ENCODE results near the gene FAM221A. TPM values are rescaled to one million over a fixed set of nuclear protein-coding genes. Genes with fewer than 3 reads are reported as not detected.

Gene FAM221A
- polyA plus RNA-seq, 1 donor from 2014 or later = 11.3 TPM

- Histone ChIP-seq H3K9me2 (ENCODE audit: insufficient read depth, low read length) (no peaks in the 10 kb centered on the region), H3K27me3 (ENCODE audit: insufficient read depth, low read depth, low read length) (no peaks in the 10 kb centered on the region), H3K9me3 (ENCODE audit: low read length) (peaks cover 4% of the 10 kb centered on the region), H3K36me3 (ENCODE audit: insufficient read depth, low read length) (no peaks in the 10 kb centered on the region), H3K27ac (ENCODE audit: low read length) (no peak overlapping the region), H3K4me2 (ENCODE audit: low read length) (no peak overlapping the region), H4K20me1 (ENCODE audit: insufficient read depth) (no peaks in the 10 kb centered on the region), H2AFZ (ENCODE audit: low read depth, low read length) (no peak overlapping the region), H3K9ac (ENCODE audit: low read length) (no peak overlapping the region), H3F3A (ENCODE audit: insufficient read depth, low read length, poor library complexity, severe bottlenecking) (no peaks in the 10 kb centered on the region), H3K4me3 (ENCODE audit: low read length) (no peak overlapping the region), H3K79me2 (replicated peaks; ENCODE audit: insufficient read depth, low read length) (no peaks in the 10 kb centered on the region)
- TF ChIP-seq RAD21 (conservative IDR thresholded peaks at IDR 0.05) (no peak), POLR2AphosphoS5 (IDR thresholded peaks at IDR 0.05) (no peak), SMC3 (conservative IDR thresholded peaks at IDR 0.05; ENCODE audit: poor library complexity) (no peak), TAF1 (IDR thresholded peaks at IDR 0.05; ENCODE audit: low read depth) (no peak), EP300 (conservative IDR thresholded peaks at IDR 0.05; ENCODE audit: poor library complexity, severe bottlenecking) (no peak), MXI1 (conservative IDR thresholded peaks at IDR 0.05; ENCODE audit: poor library complexity, severe bottlenecking) (no peak), EZH2 (IDR thresholded peaks at IDR 0.05; ENCODE audit: borderline replicate concordance, insufficient read depth, low read length, poor library complexity, severe bottlenecking) (no peak)
- TF ChIP-seq, protein P1, sequence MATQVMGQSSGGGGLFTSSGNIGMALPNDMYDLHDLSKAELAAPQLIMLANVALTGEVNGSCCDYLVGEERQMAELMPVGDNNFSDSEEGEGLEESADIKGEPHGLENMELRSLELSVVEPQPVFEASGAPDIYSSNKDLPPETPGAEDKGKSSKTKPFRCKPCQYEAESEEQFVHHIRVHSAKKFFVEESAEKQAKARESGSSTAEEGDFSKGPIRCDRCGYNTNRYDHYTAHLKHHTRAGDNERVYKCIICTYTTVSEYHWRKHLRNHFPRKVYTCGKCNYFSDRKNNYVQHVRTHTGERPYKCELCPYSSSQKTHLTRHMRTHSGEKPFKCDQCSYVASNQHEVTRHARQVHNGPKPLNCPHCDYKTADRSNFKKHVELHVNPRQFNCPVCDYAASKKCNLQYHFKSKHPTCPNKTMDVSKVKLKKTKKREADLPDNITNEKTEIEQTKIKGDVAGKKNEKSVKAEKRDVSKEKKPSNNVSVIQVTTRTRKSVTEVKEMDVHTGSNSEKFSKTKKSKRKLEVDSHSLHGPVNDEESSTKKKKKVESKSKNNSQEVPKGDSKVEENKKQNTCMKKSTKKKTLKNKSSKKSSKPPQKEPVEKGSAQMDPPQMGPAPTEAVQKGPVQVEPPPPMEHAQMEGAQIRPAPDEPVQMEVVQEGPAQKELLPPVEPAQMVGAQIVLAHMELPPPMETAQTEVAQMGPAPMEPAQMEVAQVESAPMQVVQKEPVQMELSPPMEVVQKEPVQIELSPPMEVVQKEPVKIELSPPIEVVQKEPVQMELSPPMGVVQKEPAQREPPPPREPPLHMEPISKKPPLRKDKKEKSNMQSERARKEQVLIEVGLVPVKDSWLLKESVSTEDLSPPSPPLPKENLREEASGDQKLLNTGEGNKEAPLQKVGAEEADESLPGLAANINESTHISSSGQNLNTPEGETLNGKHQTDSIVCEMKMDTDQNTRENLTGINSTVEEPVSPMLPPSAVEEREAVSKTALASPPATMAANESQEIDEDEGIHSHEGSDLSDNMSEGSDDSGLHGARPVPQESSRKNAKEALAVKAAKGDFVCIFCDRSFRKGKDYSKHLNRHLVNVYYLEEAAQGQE (IDR thresholded peaks at IDR 0.05; ENCODE audit: borderline replicate concordance) = no peak
- TF ChIP-seq, protein P2, sequence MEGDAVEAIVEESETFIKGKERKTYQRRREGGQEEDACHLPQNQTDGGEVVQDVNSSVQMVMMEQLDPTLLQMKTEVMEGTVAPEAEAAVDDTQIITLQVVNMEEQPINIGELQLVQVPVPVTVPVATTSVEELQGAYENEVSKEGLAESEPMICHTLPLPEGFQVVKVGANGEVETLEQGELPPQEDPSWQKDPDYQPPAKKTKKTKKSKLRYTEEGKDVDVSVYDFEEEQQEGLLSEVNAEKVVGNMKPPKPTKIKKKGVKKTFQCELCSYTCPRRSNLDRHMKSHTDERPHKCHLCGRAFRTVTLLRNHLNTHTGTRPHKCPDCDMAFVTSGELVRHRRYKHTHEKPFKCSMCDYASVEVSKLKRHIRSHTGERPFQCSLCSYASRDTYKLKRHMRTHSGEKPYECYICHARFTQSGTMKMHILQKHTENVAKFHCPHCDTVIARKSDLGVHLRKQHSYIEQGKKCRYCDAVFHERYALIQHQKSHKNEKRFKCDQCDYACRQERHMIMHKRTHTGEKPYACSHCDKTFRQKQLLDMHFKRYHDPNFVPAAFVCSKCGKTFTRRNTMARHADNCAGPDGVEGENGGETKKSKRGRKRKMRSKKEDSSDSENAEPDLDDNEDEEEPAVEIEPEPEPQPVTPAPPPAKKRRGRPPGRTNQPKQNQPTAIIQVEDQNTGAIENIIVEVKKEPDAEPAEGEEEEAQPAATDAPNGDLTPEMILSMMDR (IDR thresholded peaks at IDR 0.05; ENCODE audit: poor library complexity, severe bottlenecking) = no peak
These were observed 24.6 kb upstream of the FAM221A start for GRCh38 chr7:23655433-23655832.

- no peaks in the 10 kb centered on the region for H4K20me1 ChIP-seq (ENCODE audit: insufficient read depth)
- H3K4me3 ChIP-seq (ENCODE audit: low read length) = no peak overlapping the region
- no peak overlapping the region for H3K9ac ChIP-seq (ENCODE audit: low read length)
- no peaks in the 10 kb centered on the region for H3K36me3 ChIP-seq (ENCODE audit: insufficient read depth, low read length)
- no peaks in the 10 kb centered on the region for H3K9me2 ChIP-seq (ENCODE audit: insufficient read depth, low read length)
- H3K9me3 ChIP-seq (ENCODE audit: low read length) = no peaks in the 10 kb centered on the region
- H3F3A ChIP-seq (ENCODE audit: insufficient read depth, low read length, poor library complexity, severe bottlenecking) = no peaks in the 10 kb centered on the region
- TF ChIP-seq MXI1 (conservative IDR thresholded peaks at IDR 0.05; ENCODE audit: poor library complexity, severe bottlenecking) (no peak), TAF1 (IDR thresholded peaks at IDR 0.05; ENCODE audit: low read depth) (no peak), EZH2 (IDR thresholded peaks at IDR 0.05; ENCODE audit: borderline replicate concordance, insufficient read depth, low read length, poor library complexity, severe bottlenecking) (no peak), RAD21 (conservative IDR thresholded peaks at IDR 0.05) (no peak), EP300 (conservative IDR thresholded peaks at IDR 0.05; ENCODE audit: poor library complexity, severe bottlenecking) (no peak)
- H2AFZ ChIP-seq (ENCODE audit: low read depth, low read length) = no peak overlapping the region
- H3K27ac ChIP-seq (ENCODE audit: low read length) = no peak overlapping the region
- H3K4me2 ChIP-seq (ENCODE audit: low read length) = no peak overlapping the region
- no peaks in the 10 kb centered on the region for H3K27me3 ChIP-seq (ENCODE audit: insufficient read depth, low read depth, low read length)
- H3K79me2 ChIP-seq (replicated peaks; ENCODE audit: insufficient read depth, low read length) = no peaks in the 10 kb centered on the region
These were observed 21.1 kb upstream of the FAM221A start for GRCh38 chr7:23658831-23659427.

All from neural cell (in vitro differentiated cells).